ENCODE measurements around the gene NAB1.
A peak's percentile ranks its signal among the peaks of the same experiment; 100 is the strongest.

Gene NAB1

DNA sequence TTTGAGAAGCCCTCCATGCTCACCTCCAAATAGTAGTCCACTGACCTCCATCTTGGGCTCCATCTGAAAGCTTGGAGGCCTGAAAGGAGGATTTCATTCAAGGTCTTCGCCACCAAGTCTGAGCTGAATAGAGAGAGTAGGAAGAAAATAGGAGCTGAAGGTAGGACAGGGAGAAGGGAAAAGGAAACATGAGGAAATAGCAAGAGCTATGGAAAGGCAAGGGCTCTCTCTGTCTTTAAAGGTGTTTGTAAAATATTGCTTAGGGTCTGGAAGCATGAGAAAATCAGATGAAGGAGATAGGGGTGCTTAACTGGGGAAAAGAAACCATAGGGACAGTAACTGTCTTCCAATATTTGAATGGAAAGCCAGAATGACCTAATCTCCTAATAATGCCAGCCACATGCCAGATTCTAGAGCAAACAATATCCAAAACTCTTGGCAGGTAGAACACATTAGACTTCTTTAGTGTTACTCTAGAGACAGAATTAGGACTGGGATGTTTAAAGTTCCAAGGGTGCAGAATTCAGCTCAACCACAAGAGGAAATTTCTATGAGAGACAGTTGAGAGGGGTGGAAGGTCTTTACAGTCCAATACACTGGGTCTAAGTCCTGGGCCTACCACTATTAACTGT lies 67.4 kb downstream of the NAB1 start:
- DNase-seq: no peak

DNA sequence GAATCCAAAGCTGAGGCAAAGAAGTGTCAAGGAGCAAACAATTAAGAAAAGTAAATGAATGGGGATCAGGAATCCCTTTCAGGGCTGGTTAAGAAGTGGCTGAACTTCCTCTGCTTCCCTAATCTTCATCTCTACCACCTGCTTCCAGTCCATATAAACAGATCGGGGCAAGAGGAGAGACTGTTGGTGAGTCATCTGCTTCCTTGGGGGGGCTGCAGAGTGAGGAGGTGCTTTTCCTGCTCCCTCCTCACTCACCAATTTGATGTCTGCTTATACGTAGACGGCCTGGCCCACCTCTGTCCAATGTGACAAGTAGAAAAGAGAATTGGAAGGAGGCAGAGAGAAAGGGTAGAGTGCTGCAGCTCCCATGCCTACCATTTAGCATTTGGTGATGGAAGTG lies 68.4 kb downstream of the NAB1 start:
- no peak for DNase-seq

- peak in 1 of 2 experiments; percentile 62 for DNase-seq
Observed at GRCh38 chr2:190717764-190718651, 69.1 kb downstream of the NAB1 start.

DNA sequence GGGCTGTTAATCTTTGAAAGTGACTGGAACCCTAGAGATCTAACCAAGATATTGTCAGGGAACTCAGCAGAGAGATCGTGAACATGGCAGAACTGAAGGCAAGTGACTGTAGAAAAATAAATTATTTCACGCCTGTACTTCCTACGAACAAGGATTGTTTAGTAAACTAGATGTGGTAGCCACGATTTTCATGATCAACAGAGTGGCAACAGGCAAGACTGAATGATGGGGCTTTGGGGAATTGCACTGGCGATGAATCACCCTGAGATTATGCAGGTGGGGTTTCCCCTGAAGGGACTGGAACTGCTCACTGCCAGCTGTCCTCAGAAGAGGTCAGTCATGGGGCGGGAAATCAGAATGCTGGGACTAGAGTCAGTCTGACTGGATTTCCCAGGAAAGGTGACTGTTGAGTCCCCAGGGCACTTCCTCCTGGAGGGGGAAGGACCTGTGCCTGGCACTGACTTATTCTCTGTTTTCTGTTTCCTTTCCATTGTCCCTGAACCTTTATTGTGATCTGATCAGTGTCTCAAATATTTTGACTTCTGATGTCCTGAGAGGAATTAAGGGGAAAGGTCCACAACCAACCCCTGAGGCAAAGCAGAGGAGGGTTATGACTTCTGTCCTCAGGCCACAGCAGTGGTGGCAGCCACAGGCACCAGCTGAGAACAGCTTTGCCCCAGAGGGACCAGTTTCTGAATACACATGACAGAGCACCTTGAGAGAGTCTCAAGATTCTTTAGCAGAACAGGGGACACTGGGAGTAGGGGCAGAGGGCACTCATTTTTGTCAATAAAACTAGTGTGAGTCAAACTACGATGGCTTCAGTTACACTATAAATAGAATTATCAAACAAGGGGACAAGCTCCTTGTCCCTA lies 70.0 kb downstream of the NAB1 start:
- DNase-seq: peak; percentile 48 to 76

DNA sequence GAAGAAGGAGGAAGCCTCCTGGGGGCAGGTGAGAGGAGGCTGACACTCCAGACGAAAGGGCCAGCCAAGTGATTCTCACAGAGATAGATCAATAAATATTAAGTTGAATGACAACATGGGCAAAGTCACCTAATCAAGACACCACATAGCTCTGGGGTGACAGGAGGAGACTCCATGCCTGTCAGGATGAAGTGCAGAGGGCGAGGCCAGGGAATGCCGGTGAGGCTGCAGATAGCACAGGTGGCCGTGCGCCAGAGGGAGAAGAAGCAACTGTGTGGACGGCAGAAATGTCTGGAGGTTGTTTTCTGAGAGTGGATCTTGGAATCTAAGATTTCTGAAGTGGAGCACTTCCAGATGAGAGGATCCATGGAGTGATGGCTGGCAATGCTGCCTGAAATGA lies 71.4 kb downstream of the NAB1 start:
- DNase-seq: no peak

DNA sequence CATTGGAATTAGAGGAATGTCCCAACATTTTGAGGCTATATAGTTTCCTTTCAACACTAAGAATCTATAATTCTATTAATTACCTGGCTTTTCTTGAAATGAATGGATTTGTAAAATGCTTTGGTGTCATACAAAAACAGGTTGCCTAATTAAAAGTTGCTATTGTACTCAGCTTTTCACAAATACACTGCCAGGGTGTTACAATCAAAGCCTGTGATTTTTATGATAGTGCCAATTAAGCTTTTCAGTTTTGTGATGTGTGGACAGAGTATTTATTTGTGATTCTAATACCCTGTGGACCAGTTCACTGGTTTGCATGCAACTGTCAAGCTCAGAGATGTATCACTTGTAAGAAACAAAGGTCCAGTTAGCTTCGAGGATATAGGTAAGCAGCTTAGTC lies 71.8 kb downstream of the NAB1 start:
- DNase-seq: no peak

DNA sequence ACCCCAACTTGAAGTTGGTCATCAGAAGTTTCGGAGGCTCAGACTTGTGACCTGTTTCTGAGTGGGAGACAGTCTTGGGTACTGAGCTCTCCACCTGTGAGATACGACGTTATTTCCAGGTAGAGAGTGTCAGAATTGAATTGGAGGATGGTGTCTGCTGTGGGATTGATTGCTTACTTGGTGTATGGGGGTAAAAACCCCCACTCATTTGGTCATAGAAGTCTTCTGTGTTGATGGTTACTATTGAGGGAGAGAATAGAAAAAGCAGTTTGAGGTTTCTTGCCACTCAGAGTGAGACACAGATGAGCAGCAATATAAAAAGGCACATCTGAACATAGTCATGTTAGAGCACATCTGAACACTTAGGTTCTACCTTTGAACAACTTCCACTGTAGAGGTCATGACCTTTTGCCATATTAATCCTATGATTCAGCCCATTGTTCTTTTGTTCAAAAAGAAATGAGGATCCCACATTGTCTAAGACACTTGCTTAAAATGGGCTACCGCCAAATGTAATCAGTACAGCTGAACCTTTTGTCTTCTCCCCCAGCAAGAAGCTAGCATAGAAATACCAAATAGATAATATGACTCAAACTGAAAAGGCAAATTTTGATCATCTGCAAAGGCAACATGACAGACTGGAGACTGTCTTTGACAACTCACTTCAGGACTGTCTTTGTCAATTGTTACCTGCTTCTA lies 73.3 kb downstream of the NAB1 start:
- DNase-seq: no peak

DNA sequence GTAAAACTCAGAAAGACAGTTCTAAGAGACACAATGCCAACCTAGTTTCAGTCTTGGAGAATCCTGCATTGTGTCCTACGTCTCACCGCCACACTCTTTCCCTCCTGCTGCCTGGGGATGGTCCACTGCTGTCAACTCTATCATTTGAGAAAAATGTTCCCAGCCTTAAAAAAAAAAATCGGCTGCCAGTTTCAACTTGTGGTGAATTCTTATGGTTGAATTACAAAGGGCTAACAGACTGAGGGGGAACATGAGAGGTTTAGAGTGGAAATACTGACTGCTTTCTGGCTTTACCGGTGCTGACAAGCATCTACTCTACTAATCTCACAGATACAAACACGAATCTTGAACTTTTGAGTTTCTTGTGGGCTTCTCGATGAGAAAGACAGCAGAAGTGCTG lies 74.0 kb downstream of the NAB1 start:
- DNase-seq: no peak

- DNase-seq: no peak
Observed at GRCh38 chr2:190723397-190724090, 74.7 kb downstream of the NAB1 start.

DNA sequence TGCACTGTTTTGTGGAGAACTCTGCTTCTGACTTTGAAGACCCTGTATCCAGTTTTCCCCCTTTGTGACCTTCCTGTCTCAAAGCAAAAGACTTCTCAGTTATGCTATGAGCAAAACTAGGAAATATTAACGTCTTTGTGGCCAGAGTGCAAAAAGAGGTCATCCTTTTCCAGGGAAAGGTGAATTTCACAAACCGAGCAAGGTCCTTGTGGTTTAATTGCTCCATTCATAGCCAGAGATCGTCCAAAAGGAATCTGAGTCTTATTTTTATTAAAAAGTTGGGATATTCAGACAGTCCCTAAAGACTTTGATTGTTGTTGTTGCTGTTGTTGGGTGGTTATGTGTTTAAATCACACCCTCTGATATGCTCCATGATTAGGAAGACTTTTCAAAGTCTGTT lies 77.4 kb downstream of the NAB1 start:
- DNase-seq: no peak

- no peak for DNase-seq
Observed at GRCh38 chr2:190736355-190736754, 87.5 kb downstream of the NAB1 start.

DNA sequence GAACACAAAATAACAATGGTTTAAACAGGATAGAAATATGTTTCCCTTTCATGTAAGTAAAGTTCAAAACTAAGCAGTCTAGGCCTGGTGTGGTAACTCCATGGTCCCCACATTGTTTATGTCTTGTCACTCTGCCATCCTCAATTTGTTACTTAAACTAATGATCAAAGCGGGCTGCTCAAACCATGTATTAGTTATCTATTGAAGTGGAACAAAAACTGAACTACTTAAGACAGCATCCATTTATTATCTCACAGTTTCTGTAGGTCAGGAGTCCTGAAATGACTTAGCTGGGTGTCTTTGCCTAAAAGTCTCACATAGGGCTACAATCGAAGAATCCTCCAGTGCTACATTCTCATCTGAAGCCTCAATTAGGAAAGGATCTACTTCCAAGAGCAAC lies 91.6 kb downstream of the NAB1 start:
- DNase-seq: no peak

Measured in stimulated activated CD4-positive, alpha-beta T cell treated with anti-CD3 and anti-CD28 coated beads, Interleukin-4, amount 100 ng/mL, for 4 hours (primary cell).